ENCODE results near the gene STX8. TPM values are rescaled to one million over a fixed set of nuclear protein-coding genes. Genes with fewer than 3 reads are reported as not detected.

The STX8 gene
- total and polyA plus RNA-seq, 9 of the 15 experiments (the other 6 are each of a cell fraction or from before 2014, with no cell fraction given) = 14.6 to 42.5 (median 22.1) TPM

- BruUV-seq (replicated peaks) = no TSS peak
- H2AFZ ChIP-seq (ENCODE audit: low read depth, low read length) = no peak overlapping the region
- H3K27ac ChIP-seq (ENCODE audit: extremely low read depth, low read depth, low read length) = no peak overlapping the region
- H4K20me1 ChIP-seq (replicated peaks; ENCODE audit: control insufficient read depth, insufficient read depth, low read length) = no peaks in the 10 kb centered on the region; the same call in 1 of the 2 replicates
- no peaks in the 10 kb centered on the region for H3K9me3 ChIP-seq (replicated peaks; ENCODE audit: control insufficient read depth, insufficient read depth, low read depth, low read length)
- no peak overlapping the region for H3K4me3 ChIP-seq
- no peaks in the 10 kb centered on the region for H3K27me3 ChIP-seq (ENCODE audit: control insufficient read depth in 2 of 2, insufficient read depth in 2 of 2, low read length in 2 of 2)
- 21% methylated on average over 5 of the region's 7 CpGs for WGBS (ENCODE audit: insufficient coverage, low coverage, missing lambda C conversion rate)
- in situ Hi-C loops (cut with MboI) = no loop called here
- ChIA-PET POLR2A (no interaction called here), CTCF (ENCODE audit: low intra/inter-chr PET ratio) (no interaction called here)
- H3K4me1 ChIP-seq (replicated peaks in 1 of 2; ENCODE audit: control insufficient read depth in 2 of 2, insufficient read depth in 2 of 2, low read length in 2 of 2) = no peaks in the 10 kb centered on the region
- H3K79me2 ChIP-seq (ENCODE audit: control insufficient read depth, insufficient read depth, low read length) = no peaks in the 10 kb centered on the region
- no peak for FAIRE-seq
- H3K9me1 ChIP-seq (ENCODE audit: control insufficient read depth, insufficient read depth, low read length) = no peaks in the 10 kb centered on the region
- TF ChIP-seq ZMIZ1 (IDR thresholded peaks at IDR 0.05; ENCODE audit: low read depth in 2 of 2, low read length in 2 of 2) = no peak
- no peak for TF ChIP-seq ID3 (CRISPR knock-in tag; IDR thresholded peaks at IDR 0.05)
- TF ChIP-seq ID3 (tag; IDR thresholded peaks at IDR 0.05) = no peak
- no peak for TF ChIP-seq POLR2AphosphoS2 (IDR thresholded peaks at IDR 0.05; ENCODE audit: low read length)
- H3K36me3 ChIP-seq (ENCODE audit: control insufficient read depth, insufficient read depth, low read length) = no peaks in the 10 kb centered on the region
- intact Hi-C loops (cut with micrococcal nuclease) = no loop called here
- H3K9ac ChIP-seq (ENCODE audit: insufficient read depth in 1 of 2, low read depth in 2 of 2, low read length in 2 of 2) = no peak overlapping the region
- DNase-seq (ENCODE audit: extremely low read depth in 1 of 4, low spot score in 3 of 4) = no peak
- H3K4me2 ChIP-seq (ENCODE audit: insufficient read depth, low read length) = no peak overlapping the region
- no peak for ATAC-seq
These were observed 275.9 kb downstream of the STX8 start for GRCh38 chr17:9299695-9300094.
